IMR-90 (cell line): Measurements from ENCODE around the gene RASGRP4. TPM values are rescaled to one million over a fixed set of nuclear protein-coding genes. Genes with fewer than 3 reads are reported as not detected.

Experiments
- ATAC-seq: fragments of 200-7000 bp; cut with Tn5 transposase; 2 replicates; pipeline ENCODE4 v1.9.1; 2020; ENCODE audit warnings: low read depth, mild to moderate bottlenecking, moderate library complexity
- BruUV-seq: library from RNA; stranded (reverse); fragments of 400-500 nt; replicated peaks from 2 replicates; lab custom pipeline; 2021; lab: Mats Ljungman, UMichigan
- CTCF ChIA-PET: fragments of 300-600 bp; formaldehyde crosslinking; extraction: SDS; loops from one replicate; lab custom pipeline; 2021; ENCODE audit warnings: antibody characterized with exemption; lab: Yijun Ruan, JAX
- POLR2A ChIA-PET: fragments of 300-600 bp; sonication (Branson Sonifier 250); formaldehyde crosslinking; loops from one replicate; lab custom pipeline; 2022; ENCODE audit warnings: antibody characterized with exemption; ENCODE audit not compliant: unreplicated experiment; lab: Charles Lee
- DNase-seq: peaks from one replicate; pipeline ENCODE4 v3.0.0; 2013
- H2AFZ ChIP-seq: replicated peaks from 2 replicates; pipeline ENCODE3; 2013; ENCODE audit warnings: low read length, mild to moderate bottlenecking; ENCODE audit not compliant: poor library complexity
- H2AK5ac ChIP-seq: 2 replicates; pipeline ENCODE4 v1.6.1; 2013; ENCODE audit warnings: low read depth, low read length, inconsistent platforms
- H2AK9ac ChIP-seq: replicated peaks from 2 replicates; pipeline ENCODE3; 2013; ENCODE audit warnings: mild to moderate bottlenecking, low read depth, low read length, moderate library complexity; ENCODE audit not compliant: poor library complexity
- H2BK120ac ChIP-seq: 2 replicates; pipeline ENCODE4 v1.6.1; 2013; ENCODE audit warnings: low read depth, low read length, inconsistent platforms
- H2BK15ac ChIP-seq: 3 replicates; pipeline ENCODE4 v1.6.1; 2013; ENCODE audit warnings: low read depth, low read length, inconsistent platforms
- H2BK20ac ChIP-seq: 2 replicates; pipeline ENCODE4 v1.6.1; 2013; ENCODE audit warnings: low read depth, mild to moderate bottlenecking, inconsistent platforms, low read length, moderate library complexity
- H2BK5ac ChIP-seq: 2 replicates; pipeline ENCODE4 v1.6.1; 2013; ENCODE audit warnings: mild to moderate bottlenecking, low read depth, low read length, inconsistent platforms; ENCODE audit not compliant: poor library complexity, severe bottlenecking
- H3K14ac ChIP-seq: replicated peaks from 2 replicates; pipeline ENCODE4 v1.6.1; 2013; ENCODE audit warnings: low read depth, low read length, inconsistent platforms
- H3K18ac ChIP-seq: 2 replicates; pipeline ENCODE4 v1.6.1; 2013; ENCODE audit warnings: low read depth, low read length, control low read depth
- H3K23ac ChIP-seq: 2 replicates; pipeline ENCODE4 v1.6.1; 2013; ENCODE audit warnings: low read depth, low read length, inconsistent platforms
- H3K27ac ChIP-seq: 2 replicates; pipeline ENCODE4 v1.5.1; 2013; ENCODE audit warnings: mild to moderate bottlenecking, control low read depth, low read length; ENCODE audit not compliant: insufficient read depth
- H3K27me3 ChIP-seq: 2 replicates; pipeline ENCODE4 v1.6.1; 2013; ENCODE audit warnings: low read length; ENCODE audit not compliant: control insufficient read depth, insufficient read depth
- H3K36me3 ChIP-seq: 2 replicates; pipeline ENCODE4 v1.6.1; 2013; ENCODE audit warnings: low read length, mixed read lengths; ENCODE audit not compliant: control insufficient read depth, insufficient read depth
- H3K4ac ChIP-seq: 2 replicates; pipeline ENCODE4 v1.6.1; 2013; ENCODE audit warnings: low read depth, low read length, inconsistent platforms
- H3K4me1 ChIP-seq: 2 replicates; pipeline ENCODE4 v1.6.1; 2013; ENCODE audit warnings: low read length, mixed read lengths; ENCODE audit not compliant: control insufficient read depth, insufficient read depth
- H3K4me2 ChIP-seq: 2 replicates; pipeline ENCODE4 v1.6.1; 2013; ENCODE audit warnings: low read depth, mild to moderate bottlenecking, control low read depth, low read length, moderate library complexity
- H3K4me3 ChIP-seq: 2 replicates; pipeline ENCODE4 v1.5.1; 2013; ENCODE audit warnings: low read depth, mild to moderate bottlenecking, control low read depth, low read length, moderate library complexity; ENCODE audit not compliant: insufficient read depth
- H3K56ac ChIP-seq: 2 replicates; pipeline ENCODE4 v1.6.1; 2013; ENCODE audit warnings: low read length, inconsistent platforms; ENCODE audit not compliant: insufficient read depth; ENCODE audit errors: extremely low read depth
- H3K79me1 ChIP-seq, 2 experiments: 2 replicates each; pipeline ENCODE4 v1.6.1; 2013; ENCODE audit warnings: low read length in 2 of 2, inconsistent platforms in 1 of 2, low read depth in 1 of 2
- H3K9ac ChIP-seq: 2 replicates; pipeline ENCODE4 v1.6.1; 2013; ENCODE audit warnings: low read depth, low read length, control low read depth
- H3K9me1 ChIP-seq: 2 replicates; pipeline ENCODE4 v1.6.1; 2013; ENCODE audit warnings: low read length, inconsistent platforms; ENCODE audit not compliant: insufficient read depth
- H3K9me3 ChIP-seq: 2 replicates; pipeline ENCODE4 v1.6.1; 2013; ENCODE audit warnings: low read length; ENCODE audit not compliant: control insufficient read depth, insufficient read depth
- H4K20me1 ChIP-seq: 2 replicates; pipeline ENCODE4 v1.6.1; 2013; ENCODE audit warnings: low read length, inconsistent platforms; ENCODE audit not compliant: insufficient read depth
- H4K5ac ChIP-seq: 2 replicates; pipeline ENCODE4 v1.6.1; 2013; ENCODE audit warnings: mild to moderate bottlenecking, low read depth, low read length, control low read depth
- H4K8ac ChIP-seq, 2 experiments: 2 replicates each; pipeline ENCODE4 v1.6.1; 2013; ENCODE audit warnings: low read depth in 2 of 2, low read length in 2 of 2, control low read depth in 1 of 2, inconsistent platforms in 1 of 2
- H4K91ac ChIP-seq: 2 replicates; pipeline ENCODE4 v1.6.1; 2013; ENCODE audit warnings: low read depth, low read length, inconsistent platforms; ENCODE audit not compliant: insufficient read depth
- POLR2A ChIP-seq: IDR thresholded peaks from 2 replicates; pipeline ENCODE4 v1.6.1; 2012; ENCODE audit warnings: mild to moderate bottlenecking, low read depth, low read length
- SMC3 ChIP-seq: fragments of 150-350 bp; IDR thresholded peaks from 2 replicates; pipeline ENCODE4 v1.6.1; 2016; ENCODE audit warnings: low read depth, mild to moderate bottlenecking, antibody characterized with exemption, low read length, moderate library complexity
- USF2 ChIP-seq: fragments of 150-350 bp; IDR thresholded peaks from 2 replicates; pipeline ENCODE4 v1.6.1; 2017; ENCODE audit warnings: mild to moderate bottlenecking, antibody characterized with exemption, low read length, low read depth
- WGBS, 2 experiments: methylation state at CpG; one replicate each; pipeline versions ENCODE4 v1.1.5 to v1.1.7; 2013; ENCODE audit warnings: missing lambda C conversion rate in 2 of 2; ENCODE audit not compliant: insufficient read length in 1 of 2; ENCODE audit errors: extremely low coverage in 2 of 2; 5-methylcytosine and 5-hydroxymethylcytosine counted together
- dilution Hi-C: fragments of 300-500 bp; cut with HindIII; formaldehyde crosslinking; loops from one replicate; pipeline ENCODE4 v1.14.3; 2018; ENCODE audit warnings: low sequenced_read_pairs; ENCODE audit not compliant: unreplicated experiment
- in situ Hi-C: fragments of 300-500 bp; cut with MboI; formaldehyde crosslinking; loops from 3 replicates; pipeline ENCODE4 v1.14.3; 2019; ENCODE audit warnings: low sequenced_read_pairs, inconsistent platforms, mixed read lengths
- intact Hi-C: fragments of 100-400 bp; cut with micrococcal nuclease; formaldehyde crosslinking; loops from 2 replicates; pipeline ENCODE4 v1.10.0; 2022
- polyA plus RNA-seq, 3 experiments: library from polyadenylated mRNA; depleted of rRNA; stranded (reverse); fragments of >200 nt; gene quantifications; 2 replicates each; pipeline ENCODE4 v1.2.3, GENCODE V29; 2012; ENCODE audit warnings: low replicate concordance in 1 of 3
- total RNA-seq: library from RNA; depleted of rRNA; stranded (reverse); fragments of >200 nt; gene quantifications from 2 replicates; pipeline ENCODE4 v1.2.3, GENCODE V29; 2012

RASGRP4 gene
- total and polyA plus RNA-seq, 2 of the 4 experiments (the other 2 are of a cell fraction) = not detected

DNA sequence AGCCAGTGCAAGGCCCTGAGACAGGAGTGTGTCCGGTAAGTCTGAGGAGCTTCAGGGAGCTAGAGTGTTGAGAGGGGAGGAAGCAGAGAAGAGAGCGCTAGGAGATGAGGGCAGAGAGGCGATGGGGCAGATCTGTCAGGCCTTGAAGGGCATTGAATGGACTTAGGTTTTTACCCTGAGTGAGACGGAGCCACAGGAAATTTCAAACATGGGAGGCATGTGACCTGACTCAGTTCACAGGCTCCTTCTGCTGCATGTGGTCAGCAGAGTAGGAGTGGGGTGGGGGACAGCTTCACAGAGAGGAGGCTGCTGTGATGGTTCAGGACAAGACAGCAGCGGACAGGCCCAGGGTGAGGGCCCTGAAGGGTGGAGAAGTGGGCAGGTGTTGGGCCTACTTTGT, 25.7 kb downstream of the RASGRP4 start:
- H3K14ac ChIP-seq = no peak overlapping the region
- TF ChIP-seq POLR2A (no peak), USF2 (0 out of 2 replicates have a peak, but pooled peaks have one; percentile 27), SMC3 (no peak)
- dilution Hi-C loops = no loop called here
- ChIA-PET POLR2A (no interaction called here), CTCF (interaction anchor here (0.5 to 1.5 kb wide), 2 partner anchors 166 to 530 kb away, joined by 3 to 4 read pairs; partner anchors contain the start of genes MRPS12 and SARS2)
- H2BK5ac ChIP-seq = no peak overlapping the region
- H3K9me3 ChIP-seq = no peaks in the 10 kb centered on the region
- H4K20me1 ChIP-seq = no peaks in the 10 kb centered on the region
- intact Hi-C loops = no loop called here
- H4K8ac ChIP-seq = no peak overlapping the region
- H3K27ac ChIP-seq = no peak overlapping the region
- H3K36me3 ChIP-seq = peaks cover 15% of the 10 kb centered on the region; the same call in 1 of the 2 replicates
- H3K4me3 ChIP-seq = no peak overlapping the region
- no peak overlapping the region for H3K18ac ChIP-seq
- H2AK5ac ChIP-seq = no peak overlapping the region; the same call in 1 of the 2 replicates
- 0 out of 2 replicates have a peak, but pooled peaks cover 3% of the 10 kb centered on the region for H3K9me1 ChIP-seq
- H2BK15ac ChIP-seq = no peak overlapping the region
- H3K4me2 ChIP-seq = no peak overlapping the region
- WGBS, 2 experiments = 58% methylated on average over 4 of the region's 5 CpGs; no CpG with 5 or more reads in 1 of the 2 experiments
- H2AFZ ChIP-seq = peak overlapping the region; percentile 33
- H3K4me1 ChIP-seq = no peaks in the 10 kb centered on the region
- no peak overlapping the region for H3K4ac ChIP-seq
- H2BK120ac ChIP-seq = no peak overlapping the region
- no peak overlapping the region for H4K91ac ChIP-seq
- no peak overlapping the region for H3K56ac ChIP-seq
- H4K5ac ChIP-seq = no peak overlapping the region
- no peak for DNase-seq
- no peak overlapping the region for H3K9ac ChIP-seq
- H2BK20ac ChIP-seq = no peak overlapping the region
- in situ Hi-C loops = loop anchor here (25.0 kb wide), 1 partner anchor 537 kb away; the partner anchor contains the start of genes MRPS12 and SARS2
- no peaks in the 10 kb centered on the region for H3K27me3 ChIP-seq
- no TSS peak for BruUV-seq
- H3K79me1 ChIP-seq = peaks cover 6 to 12% of the 10 kb centered on the region in 2 experiments; a peak in 3 of 4 replicates
- H2AK9ac ChIP-seq = peak overlapping the region; percentile 61
- ATAC-seq = no peak
- no peak overlapping the region for H3K23ac ChIP-seq
